Kidney (tissue), 14 donors: ENCODE data around the gene CCM2. TPM values are rescaled to one million over a fixed set of nuclear protein-coding genes. Genes with fewer than 3 reads are reported as not detected.

Experiments
- DNase-seq, 5 donors: peaks; one replicate each; pipeline ENCODE4 v3.0.0-alpha.2; 2013 to 2020
- FAIRE-seq: peaks from 2 replicates; lab custom pipeline; 2012; peaks lifted over from hg19 to GRCh38; lab: Jason Lieb, UNC
- H3K27ac ChIP-seq, 2 donors: one replicate each; pipeline ENCODE4 v1.7.0; 2013; ENCODE audit warnings: low read depth in 2 of 2, low read length in 2 of 2, inconsistent platforms in 1 of 2
- H3K27me3 ChIP-seq: one replicate; pipeline ENCODE4 v1.7.1; 2013; ENCODE audit warnings: low read length, inconsistent platforms; ENCODE audit not compliant: control insufficient read depth, insufficient read depth
- H3K36me3 ChIP-seq, 3 donors: one replicate each; pipeline versions ENCODE4 v1.7.0 to v1.7.1; 2013; ENCODE audit warnings: low read length in 3 of 3, control low read depth in 1 of 3, inconsistent platforms in 1 of 3; ENCODE audit not compliant: insufficient read depth in 3 of 3, control insufficient read depth in 2 of 3
- H3K4me1 ChIP-seq, 3 donors: one replicate each; pipeline versions ENCODE4 v1.7.0 to v1.7.1; 2013; ENCODE audit warnings: low read length in 3 of 3, inconsistent platforms in 1 of 3, low read depth in 1 of 3; ENCODE audit not compliant: control insufficient read depth in 2 of 3, insufficient read depth in 2 of 3
- H3K4me3 ChIP-seq, 3 donors: one replicate each; pipeline versions ENCODE4 v1.7.0 to v1.8.1; 2013; ENCODE audit warnings: low read length in 3 of 3, control low read depth in 1 of 3, inconsistent platforms in 1 of 3
- H3K9ac ChIP-seq, 3 donors: one replicate each; pipeline versions ENCODE4 v1.7.0 to v1.7.1; 2013; ENCODE audit warnings: low read length in 3 of 3, control low read depth in 1 of 3, inconsistent platforms in 1 of 3
- H3K9me3 ChIP-seq, 3 donors: one replicate each; pipeline versions ENCODE4 v1.7.0 to v1.7.1; 2013; ENCODE audit warnings: low read length in 3 of 3, control low read depth in 1 of 3, inconsistent platforms in 1 of 3; ENCODE audit not compliant: control insufficient read depth in 2 of 3, insufficient read depth in 1 of 3
- intact Hi-C: fragments of 100-400 bp; cut with DNase I; formaldehyde crosslinking; loops from one replicate; pipeline ENCODE4 v1.11.1; 2022
- polyA plus RNA-seq: library from polyadenylated mRNA; stranded (reverse); fragments of 350-450 nt; fragmentation: Illumina TruSeq; extraction: RNeasy Lipid Tissue Mini Kit (QIAGEN cat#74804); gene quantifications from one replicate; pipeline ENCODE4 v1.2.3, GENCODE V29; 2014; ENCODE audit warnings: low read depth, low replicate concordance; ENCODE audit not compliant: insufficient read depth
- total RNA-seq: library from RNA; stranded (reverse); fragmentation: NEBNext Ultra II Directional; extraction: Animal tissue kit (Norgen Biotek cat#: 25700); gene quantifications from one replicate; pipeline ENCODE4 v1.2.1, GENCODE V29; 2021
- TF ChIP-seq, protein P1 (sequence below): IDR thresholded peaks from 3 replicates; pipeline ENCODE4 v1.5.1; 2012; ENCODE audit warnings: mild to moderate bottlenecking, moderate library complexity, borderline replicate concordance; ENCODE audit not compliant: insufficient read depth; ENCODE audit errors: extremely low read depth
- donor health status: control.
- donor health status: control.
- donor health status: control.
- donor health status: control.
- donor health status: control.
- donor health status: DM: yes; HTN: yes; CAD: no.
- donor health status: Normal renal cell carcinoma (clear cell type).

CCM2 gene
- total and polyA plus RNA-seq, 2 donors from 2014 or later = 35.0 to 37.8 TPM

- DNase-seq = peak in 3 of 5 donors; percentile 56 to 85 (median 73)
Measured at GRCh38 chr7:45088821-45089340, 88.9 kb downstream of the CCM2 start, which contains the start of gene NACAD. NACAD (minus strand) TSS chr7:45088969; CDS start chr7:45088894, 75 bp downstream.

DNA sequence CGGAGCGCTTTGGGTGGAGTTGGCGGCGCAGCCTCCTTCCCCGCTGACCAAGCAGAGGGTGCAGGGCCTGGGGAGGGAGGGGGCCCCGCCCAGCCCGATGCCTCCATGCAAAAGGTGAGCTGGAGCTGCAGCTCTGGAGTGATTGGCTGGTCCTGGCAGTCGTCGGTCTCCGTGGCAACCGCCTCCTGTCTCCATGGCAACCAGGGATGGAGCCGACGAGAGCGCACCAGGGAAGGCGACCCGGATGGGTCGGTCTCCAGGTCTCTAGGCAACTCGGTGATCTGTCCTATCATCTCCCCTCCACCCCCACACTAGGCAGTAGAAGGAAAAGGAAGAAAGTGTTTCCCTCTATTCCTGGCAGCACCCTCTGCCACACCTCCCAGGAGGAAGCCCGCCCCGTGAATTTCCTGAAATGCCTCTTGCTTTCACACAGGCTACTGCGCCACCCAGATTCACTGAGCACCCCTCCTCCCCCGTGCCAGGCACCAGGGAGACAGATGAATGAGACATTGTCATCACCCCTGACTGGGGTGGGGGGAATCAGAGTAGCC, 89.4 kb downstream of the CCM2 start:
- Histone ChIP-seq H3K4me1 (peaks cover 0 to 2% (median 0%) of the 10 kb centered on the region in 3 donors), H3K9me3 (no peaks in the 10 kb centered on the region), H3K36me3 (no peaks in the 10 kb centered on the region), H3K4me3 (peak overlapping the region; percentile 33 to 55 (median 54)), H3K27me3 (no peaks in the 10 kb centered on the region), H3K9ac (no peak overlapping the region), H3K27ac (no peak overlapping the region)
- intact Hi-C loops = no loop called here
- TF ChIP-seq, protein P1, sequence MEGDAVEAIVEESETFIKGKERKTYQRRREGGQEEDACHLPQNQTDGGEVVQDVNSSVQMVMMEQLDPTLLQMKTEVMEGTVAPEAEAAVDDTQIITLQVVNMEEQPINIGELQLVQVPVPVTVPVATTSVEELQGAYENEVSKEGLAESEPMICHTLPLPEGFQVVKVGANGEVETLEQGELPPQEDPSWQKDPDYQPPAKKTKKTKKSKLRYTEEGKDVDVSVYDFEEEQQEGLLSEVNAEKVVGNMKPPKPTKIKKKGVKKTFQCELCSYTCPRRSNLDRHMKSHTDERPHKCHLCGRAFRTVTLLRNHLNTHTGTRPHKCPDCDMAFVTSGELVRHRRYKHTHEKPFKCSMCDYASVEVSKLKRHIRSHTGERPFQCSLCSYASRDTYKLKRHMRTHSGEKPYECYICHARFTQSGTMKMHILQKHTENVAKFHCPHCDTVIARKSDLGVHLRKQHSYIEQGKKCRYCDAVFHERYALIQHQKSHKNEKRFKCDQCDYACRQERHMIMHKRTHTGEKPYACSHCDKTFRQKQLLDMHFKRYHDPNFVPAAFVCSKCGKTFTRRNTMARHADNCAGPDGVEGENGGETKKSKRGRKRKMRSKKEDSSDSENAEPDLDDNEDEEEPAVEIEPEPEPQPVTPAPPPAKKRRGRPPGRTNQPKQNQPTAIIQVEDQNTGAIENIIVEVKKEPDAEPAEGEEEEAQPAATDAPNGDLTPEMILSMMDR = no peak
- FAIRE-seq = no peak
- DNase-seq = peak; percentile 69 to 93 (median 79)

More at GRCh38 chr7:45088821-45089340, 88.9 kb downstream of the CCM2 start, which contains the start of gene NACAD:
- no peaks in the 10 kb centered on the region for H3K36me3 ChIP-seq
- no peak for FAIRE-seq
- H3K9me3 ChIP-seq = no peaks in the 10 kb centered on the region
- peak within 1 kb of the TSS; percentile 33 to 55 (median 54) for H3K4me3 ChIP-seq
- H3K27ac ChIP-seq = no peak within 1 kb of the TSS
- peak within 1 kb of the TSS in 1 of 3 donors; percentile 12 for H3K9ac ChIP-seq
- H3K4me1 ChIP-seq = peaks cover 0 to 2% (median 0%) of the 10 kb centered on the region in 3 donors
- TF ChIP-seq, protein P1 = no peak
- H3K27me3 ChIP-seq = no peaks in the 10 kb centered on the region
- intact Hi-C loops = no loop called here

DNA sequence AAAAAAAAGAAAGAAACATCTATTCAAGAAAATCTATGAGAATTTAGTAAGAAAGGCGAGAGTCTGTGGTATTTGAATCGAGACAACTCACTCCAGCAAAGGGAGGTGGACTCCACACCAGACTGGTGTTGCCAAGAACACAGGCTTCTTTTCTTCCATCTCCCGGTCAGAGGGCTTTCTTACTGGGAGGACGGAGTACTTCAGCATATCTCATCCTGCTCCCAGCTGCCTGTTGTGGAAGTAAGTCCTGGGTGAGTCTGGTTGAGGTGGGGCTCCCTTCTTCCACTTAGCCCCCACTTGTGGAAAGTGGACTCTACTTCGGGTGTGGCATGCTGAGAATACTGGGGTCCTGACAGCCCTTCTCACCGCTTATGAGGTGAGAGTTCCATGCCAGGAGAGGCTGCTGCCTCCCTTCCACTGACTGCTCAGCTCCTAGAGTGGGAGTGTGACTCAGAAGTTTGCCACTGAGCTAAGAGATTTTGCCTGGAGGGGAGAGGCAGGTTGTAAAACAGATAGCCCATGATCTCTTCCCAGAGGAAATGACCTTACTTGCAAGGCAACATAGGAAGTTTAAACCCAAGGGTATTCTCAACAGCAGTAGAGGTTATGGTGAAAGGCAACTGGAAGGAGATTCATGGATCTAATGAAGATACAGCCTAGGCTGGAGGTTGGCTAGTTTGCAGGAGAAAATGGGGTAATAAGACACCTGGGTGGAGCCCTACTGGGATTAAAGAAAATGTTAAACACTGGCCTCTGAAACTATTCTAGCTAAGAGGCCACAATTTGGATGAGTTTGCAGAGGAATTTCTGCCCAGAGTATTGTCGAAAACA, 92.3 kb downstream of the CCM2 start:
- Histone ChIP-seq H3K9ac (no peak overlapping the region), H3K36me3 (no peaks in the 10 kb centered on the region), H3K4me3 (no peak overlapping the region), H3K27me3 (no peaks in the 10 kb centered on the region), H3K4me1 (peaks cover 0 to 2% (median 0%) of the 10 kb centered on the region in 3 donors), H3K27ac (no peak overlapping the region), H3K9me3 (peaks cover 0 to 2% (median 0%) of the 10 kb centered on the region in 3 donors)
- TF ChIP-seq, protein P1 = no peak
- intact Hi-C loops = no loop called here
- FAIRE-seq = no peak
- DNase-seq = no peak
